Measurements from ENCODE around the gene OTUD3. TPM values are rescaled to one million over a fixed set of nuclear protein-coding genes. Genes with fewer than 3 reads are reported as not detected.

Gene OTUD3
- total RNA-seq, 1 donor from 2014 or later, result 6.4 TPM

DNA sequence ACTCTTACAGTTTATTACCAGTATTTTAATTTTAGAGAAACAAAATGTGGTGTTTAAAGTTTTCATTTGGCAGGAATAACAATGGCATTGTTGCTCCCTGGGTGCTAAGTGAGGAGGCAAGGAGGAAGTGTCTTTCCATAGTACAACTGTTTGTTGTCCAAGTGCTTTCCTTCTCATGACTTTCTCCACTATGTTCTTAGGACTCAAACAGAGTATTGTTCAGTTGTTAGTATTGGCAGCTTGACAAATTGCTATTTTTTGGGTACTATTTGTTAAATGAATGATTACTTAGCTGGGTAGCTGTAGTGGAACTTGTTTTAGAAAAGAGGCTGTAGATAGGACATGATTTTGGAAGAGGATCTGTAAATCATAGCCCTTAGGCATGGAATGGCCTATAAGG lies 7.5 kb downstream of the OTUD3 start:
- Mint-ChIP-seq H3K27ac (ENCODE audit: unreplicated experiment) (no peak overlapping the region), H3K9me3 (ENCODE audit: low read depth) (no peaks in the 10 kb centered on the region), H3K4me1 (ENCODE audit: low read depth) (peaks cover 17% of the 10 kb centered on the region), H3K4me3 (ENCODE audit: unreplicated experiment) (no peak overlapping the region), H3K36me3 (ENCODE audit: low read depth) (peaks cover 12% of the 10 kb centered on the region), H3K27me3 (ENCODE audit: low read depth) (no peaks in the 10 kb centered on the region)
- DNase-seq (ENCODE audit: low spot score), result no peak
- TF ChIP-seq, protein P1, sequence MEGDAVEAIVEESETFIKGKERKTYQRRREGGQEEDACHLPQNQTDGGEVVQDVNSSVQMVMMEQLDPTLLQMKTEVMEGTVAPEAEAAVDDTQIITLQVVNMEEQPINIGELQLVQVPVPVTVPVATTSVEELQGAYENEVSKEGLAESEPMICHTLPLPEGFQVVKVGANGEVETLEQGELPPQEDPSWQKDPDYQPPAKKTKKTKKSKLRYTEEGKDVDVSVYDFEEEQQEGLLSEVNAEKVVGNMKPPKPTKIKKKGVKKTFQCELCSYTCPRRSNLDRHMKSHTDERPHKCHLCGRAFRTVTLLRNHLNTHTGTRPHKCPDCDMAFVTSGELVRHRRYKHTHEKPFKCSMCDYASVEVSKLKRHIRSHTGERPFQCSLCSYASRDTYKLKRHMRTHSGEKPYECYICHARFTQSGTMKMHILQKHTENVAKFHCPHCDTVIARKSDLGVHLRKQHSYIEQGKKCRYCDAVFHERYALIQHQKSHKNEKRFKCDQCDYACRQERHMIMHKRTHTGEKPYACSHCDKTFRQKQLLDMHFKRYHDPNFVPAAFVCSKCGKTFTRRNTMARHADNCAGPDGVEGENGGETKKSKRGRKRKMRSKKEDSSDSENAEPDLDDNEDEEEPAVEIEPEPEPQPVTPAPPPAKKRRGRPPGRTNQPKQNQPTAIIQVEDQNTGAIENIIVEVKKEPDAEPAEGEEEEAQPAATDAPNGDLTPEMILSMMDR (IDR thresholded peaks at IDR 0.05), result no peak

- no peaks in the 10 kb centered on the region for H3K27me3 Mint-ChIP-seq (ENCODE audit: low read depth)
- peaks cover 12% of the 10 kb centered on the region for H3K4me1 Mint-ChIP-seq (ENCODE audit: low read depth)
- peaks cover 12% of the 10 kb centered on the region for H3K36me3 Mint-ChIP-seq (ENCODE audit: low read depth)
- DNase-seq (ENCODE audit: low spot score), result no peak
- H3K9me3 Mint-ChIP-seq (ENCODE audit: low read depth), result no peaks in the 10 kb centered on the region
- no peak overlapping the region for H3K27ac Mint-ChIP-seq (ENCODE audit: unreplicated experiment)
- H3K4me3 Mint-ChIP-seq (ENCODE audit: unreplicated experiment), result no peak overlapping the region
- TF ChIP-seq, protein P1 (IDR thresholded peaks at IDR 0.05), result no peak
Observed at GRCh38 chr1:19892129-19892528, 9.9 kb downstream of the OTUD3 start.

GRCh38 chr1:19892628-19893168 lies 10.5 kb downstream of the OTUD3 start:
- no peak for DNase-seq (ENCODE audit: low spot score)
- TF ChIP-seq, protein P1 (IDR thresholded peaks at IDR 0.05), result no peak
- Mint-ChIP-seq H3K9me3 (ENCODE audit: low read depth) (no peaks in the 10 kb centered on the region), H3K36me3 (ENCODE audit: low read depth) (peaks cover 14% of the 10 kb centered on the region), H3K4me1 (ENCODE audit: low read depth) (peaks cover 12% of the 10 kb centered on the region), H3K4me3 (ENCODE audit: unreplicated experiment) (no peak overlapping the region), H3K27me3 (ENCODE audit: low read depth) (no peaks in the 10 kb centered on the region), H3K27ac (ENCODE audit: unreplicated experiment) (no peak overlapping the region)

DNA sequence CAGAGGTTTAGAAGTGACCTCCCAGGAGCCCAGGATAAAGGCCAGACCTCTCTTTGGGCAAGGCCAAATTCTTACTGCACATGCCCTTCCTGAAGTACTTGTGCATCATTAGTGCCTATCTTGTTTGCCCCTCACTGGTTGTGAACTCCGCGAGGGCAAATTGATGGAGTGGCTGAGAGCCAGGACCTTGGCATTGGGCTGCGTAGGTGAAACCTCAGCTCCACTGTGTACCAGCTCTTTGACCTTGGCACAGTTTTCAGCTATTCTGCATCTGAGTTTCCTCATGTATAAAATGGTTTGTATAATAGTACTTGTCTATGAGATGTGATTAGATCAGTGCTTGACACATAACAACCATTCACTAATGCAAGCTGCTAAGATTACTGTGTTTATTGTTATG lies 11.5 kb downstream of the OTUD3 start:
- DNase-seq (ENCODE audit: low spot score), result no peak
- no peaks in the 10 kb centered on the region for H3K27me3 Mint-ChIP-seq (ENCODE audit: low read depth)
- no peak overlapping the region for H3K4me3 Mint-ChIP-seq (ENCODE audit: unreplicated experiment)
- H3K9me3 Mint-ChIP-seq (ENCODE audit: low read depth), result no peaks in the 10 kb centered on the region
- peaks cover 14% of the 10 kb centered on the region for H3K36me3 Mint-ChIP-seq (ENCODE audit: low read depth)
- TF ChIP-seq, protein P1 (IDR thresholded peaks at IDR 0.05), result no peak
- H3K4me1 Mint-ChIP-seq (ENCODE audit: low read depth), result peaks cover 12% of the 10 kb centered on the region
- H3K27ac Mint-ChIP-seq (ENCODE audit: unreplicated experiment), result no peak overlapping the region

GRCh38 chr1:19894218-19894617 lies 12.0 kb downstream of the OTUD3 start:
- no peak overlapping the region for H3K27ac Mint-ChIP-seq (ENCODE audit: unreplicated experiment)
- TF ChIP-seq, protein P1 (IDR thresholded peaks at IDR 0.05), result no peak
- no peaks in the 10 kb centered on the region for H3K27me3 Mint-ChIP-seq (ENCODE audit: low read depth)
- peaks cover 19% of the 10 kb centered on the region for H3K36me3 Mint-ChIP-seq (ENCODE audit: low read depth)
- H3K4me1 Mint-ChIP-seq (ENCODE audit: low read depth), result peaks cover 12% of the 10 kb centered on the region
- H3K4me3 Mint-ChIP-seq (ENCODE audit: unreplicated experiment), result no peak overlapping the region
- DNase-seq (ENCODE audit: low spot score), result no peak
- H3K9me3 Mint-ChIP-seq (ENCODE audit: low read depth), result no peaks in the 10 kb centered on the region
